ENCODE measurements around the gene TMEM97. TPM values are rescaled to one million over a fixed set of nuclear protein-coding genes. Genes with fewer than 3 reads are reported as not detected.

TMEM97 gene
- total RNA-seq, 4 donors from 2014 or later, result 5.1 to 7.2 (median 6.6) TPM

DNA sequence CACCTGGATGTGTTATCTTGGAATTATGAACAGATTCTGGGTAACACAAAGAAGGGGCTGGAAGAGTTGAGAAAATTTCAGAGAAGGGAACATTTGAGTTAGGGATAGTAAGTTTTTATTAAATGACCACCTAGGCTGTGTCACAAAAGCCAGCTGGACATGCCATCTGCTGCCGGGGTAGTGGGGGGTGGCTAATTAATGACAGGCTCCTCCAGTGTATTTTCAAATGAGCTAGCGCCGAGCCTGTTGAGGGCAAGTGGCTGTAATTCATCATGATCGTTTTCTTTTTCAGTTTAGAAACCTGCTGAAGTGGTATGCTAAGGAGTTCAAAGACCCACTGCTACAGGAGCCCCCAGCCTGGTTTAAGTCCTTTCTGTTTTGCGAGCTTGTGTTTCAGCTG, 6.2 kb downstream of the TMEM97 start:
- Histone ChIP-seq H3K4me3 (no peak overlapping the region), H3K27me3 (no peaks in the 10 kb centered on the region), H3K36me3 (peaks cover 0 to 32% of the 10 kb centered on the region in 2 donors), H3K27ac (no peak overlapping the region), H3K9me3 (no peaks in the 10 kb centered on the region), H3K4me1 (peaks cover under 1 to 2% of the 10 kb centered on the region in 2 donors)
- intact Hi-C loops (cut with DNase I; ENCODE audit: low total_unique reads) (no loop called here), in situ Hi-C loops (cut with MboI; ENCODE audit: low sequenced_read_pairs in 4 of 4) (loop anchor here in 2 of 4 donors (25.0 kb wide), 1 partner anchor 637 kb away; the partner anchor contains the start of gene PHF12 (in 2 of the 2))
- no peak for DNase-seq
- TF ChIP-seq, protein P1, sequence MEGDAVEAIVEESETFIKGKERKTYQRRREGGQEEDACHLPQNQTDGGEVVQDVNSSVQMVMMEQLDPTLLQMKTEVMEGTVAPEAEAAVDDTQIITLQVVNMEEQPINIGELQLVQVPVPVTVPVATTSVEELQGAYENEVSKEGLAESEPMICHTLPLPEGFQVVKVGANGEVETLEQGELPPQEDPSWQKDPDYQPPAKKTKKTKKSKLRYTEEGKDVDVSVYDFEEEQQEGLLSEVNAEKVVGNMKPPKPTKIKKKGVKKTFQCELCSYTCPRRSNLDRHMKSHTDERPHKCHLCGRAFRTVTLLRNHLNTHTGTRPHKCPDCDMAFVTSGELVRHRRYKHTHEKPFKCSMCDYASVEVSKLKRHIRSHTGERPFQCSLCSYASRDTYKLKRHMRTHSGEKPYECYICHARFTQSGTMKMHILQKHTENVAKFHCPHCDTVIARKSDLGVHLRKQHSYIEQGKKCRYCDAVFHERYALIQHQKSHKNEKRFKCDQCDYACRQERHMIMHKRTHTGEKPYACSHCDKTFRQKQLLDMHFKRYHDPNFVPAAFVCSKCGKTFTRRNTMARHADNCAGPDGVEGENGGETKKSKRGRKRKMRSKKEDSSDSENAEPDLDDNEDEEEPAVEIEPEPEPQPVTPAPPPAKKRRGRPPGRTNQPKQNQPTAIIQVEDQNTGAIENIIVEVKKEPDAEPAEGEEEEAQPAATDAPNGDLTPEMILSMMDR (IDR thresholded peaks at IDR 0.05 in 4 of 5, conservative IDR thresholded peaks at IDR 0.05 in 1 of 5), result no peak
- no peak for TF ChIP-seq POLR2A (IDR thresholded peaks at IDR 0.05)
- ATAC-seq, result no peak

DNA sequence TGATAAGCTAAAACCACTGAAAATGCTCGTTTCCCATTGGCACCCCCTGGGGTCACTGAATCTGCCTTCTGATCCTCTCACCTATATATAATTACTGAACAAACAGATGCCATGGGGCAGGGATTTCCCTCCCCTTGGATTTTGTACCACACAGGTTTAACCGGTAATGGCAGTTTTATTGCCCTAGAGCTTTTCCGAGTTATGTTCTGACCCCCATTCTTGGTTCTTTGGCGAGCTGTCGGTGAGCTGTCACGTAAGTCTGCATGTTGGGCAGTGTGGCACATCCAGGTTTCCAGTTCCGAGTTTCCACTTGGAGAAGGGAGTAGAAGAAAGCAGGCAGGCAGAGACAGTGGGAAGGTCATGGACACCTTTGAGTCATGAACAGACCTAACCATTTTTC, 7.1 kb downstream of the TMEM97 start:
- intact Hi-C loops (cut with DNase I; ENCODE audit: low total_unique reads) (no loop called here), in situ Hi-C loops (cut with MboI; ENCODE audit: low sequenced_read_pairs in 4 of 4) (loop anchor here in 2 of 4 donors (25.0 kb wide), 1 partner anchor 636 kb away; the partner anchor contains the start of gene PHF12 (in 2 of the 2))
- DNase-seq (no peak), ATAC-seq (no peak)
- TF ChIP-seq POLR2A (IDR thresholded peaks at IDR 0.05), result no peak
- TF ChIP-seq, protein P1 (IDR thresholded peaks at IDR 0.05 in 4 of 5, conservative IDR thresholded peaks at IDR 0.05 in 1 of 5), result no peak
- no peaks in the 10 kb centered on the region for H3K4me1 ChIP-seq
- H3K27me3 ChIP-seq, result no peaks in the 10 kb centered on the region
- H3K4me3 ChIP-seq, result no peak overlapping the region
- peaks cover 0 to 35% of the 10 kb centered on the region in 2 donors for H3K36me3 ChIP-seq
- no peaks in the 10 kb centered on the region for H3K9me3 ChIP-seq
- no peak overlapping the region for H3K27ac ChIP-seq

DNA sequence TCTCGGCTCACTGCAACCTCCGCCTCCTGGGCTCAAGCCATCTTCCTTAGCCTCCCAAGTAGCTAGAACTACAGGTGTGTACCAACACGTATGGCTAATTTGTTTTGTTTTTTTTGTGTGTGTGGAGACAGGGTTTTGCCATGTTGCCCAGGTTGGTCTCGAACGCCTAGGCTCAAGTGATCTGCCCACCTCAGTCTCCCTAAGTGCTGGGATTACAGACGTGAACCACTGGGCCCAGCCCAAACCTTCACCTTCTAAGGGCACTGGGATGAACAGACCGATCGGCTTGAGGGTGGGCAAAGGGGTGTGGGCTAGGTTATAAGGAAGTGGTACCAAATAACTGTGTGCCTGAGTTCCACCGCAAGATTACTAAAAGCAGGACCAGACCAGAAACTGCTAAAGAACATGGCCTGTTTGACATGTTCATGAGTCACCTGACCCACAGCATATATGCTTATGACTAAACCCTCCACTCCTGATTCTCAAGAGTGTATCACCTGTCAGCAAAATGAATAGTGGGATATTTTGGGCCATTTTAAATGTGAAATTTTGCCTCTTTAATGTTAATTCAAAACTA, 8.1 kb downstream of the TMEM97 start:
- H3K4me1 ChIP-seq, result no peaks in the 10 kb centered on the region
- intact Hi-C loops (cut with DNase I; ENCODE audit: low total_unique reads) (no loop called here), in situ Hi-C loops (cut with MboI; ENCODE audit: low sequenced_read_pairs in 4 of 4) (loop anchor here in 2 of 4 donors (25.0 kb wide), 1 partner anchor 635 kb away; the partner anchor contains the start of gene PHF12 (in 2 of the 2))
- H3K27ac ChIP-seq, result no peak overlapping the region
- DNase-seq, result no peak
- peaks cover 0 to 45% of the 10 kb centered on the region in 2 donors for H3K36me3 ChIP-seq
- H3K9me3 ChIP-seq, result no peaks in the 10 kb centered on the region
- TF ChIP-seq POLR2A (IDR thresholded peaks at IDR 0.05), result no peak
- TF ChIP-seq, protein P1 (IDR thresholded peaks at IDR 0.05 in 4 of 5, conservative IDR thresholded peaks at IDR 0.05 in 1 of 5), result no peak
- no peak overlapping the region for H3K4me3 ChIP-seq
- H3K27me3 ChIP-seq, result no peaks in the 10 kb centered on the region
- ATAC-seq, result no peak

DNA sequence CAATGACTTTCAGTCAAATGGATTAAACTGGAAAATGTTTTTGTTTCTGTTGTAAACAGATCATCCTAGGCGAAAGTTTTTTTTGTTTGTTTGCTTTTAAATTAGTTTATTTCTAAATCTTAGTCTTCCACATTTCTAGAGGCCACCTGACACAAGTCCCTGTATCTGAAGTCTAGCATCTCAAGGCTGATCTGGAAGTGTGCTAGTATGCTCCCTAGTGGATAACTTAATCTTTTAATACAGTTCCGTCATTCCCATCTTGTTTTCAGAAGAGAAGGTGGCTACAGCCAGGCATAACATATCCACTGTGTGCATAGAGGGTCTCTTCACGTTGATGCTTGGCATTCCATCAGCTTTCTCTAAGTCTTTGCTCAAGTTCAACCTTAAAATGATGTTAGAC, 8.7 kb downstream of the TMEM97 start:
- in situ Hi-C loops (cut with MboI; ENCODE audit: low sequenced_read_pairs in 4 of 4) (loop anchor here in 2 of 4 donors (25.0 kb wide), 1 partner anchor 635 kb away; the partner anchor contains the start of gene PHF12 (in 2 of the 2)), intact Hi-C loops (cut with DNase I; ENCODE audit: low total_unique reads) (no loop called here)
- no peak overlapping the region for H3K27ac ChIP-seq
- DNase-seq (no peak), ATAC-seq (no peak)
- no peak overlapping the region for H3K4me3 ChIP-seq
- H3K36me3 ChIP-seq, result peaks cover 0 to 46% of the 10 kb centered on the region in 2 donors
- no peaks in the 10 kb centered on the region for H3K27me3 ChIP-seq
- H3K4me1 ChIP-seq, result no peaks in the 10 kb centered on the region
- TF ChIP-seq, protein P1 (IDR thresholded peaks at IDR 0.05 in 4 of 5, conservative IDR thresholded peaks at IDR 0.05 in 1 of 5), result peak in 1 of 5 experiments; percentile 7
- no peak for TF ChIP-seq POLR2A (IDR thresholded peaks at IDR 0.05)
- no peaks in the 10 kb centered on the region for H3K9me3 ChIP-seq
